ENCODE measurements around the gene DCST2. TPM values are rescaled to one million over a fixed set of nuclear protein-coding genes. Genes with fewer than 3 reads are reported as not detected.

Gene DCST2
- total RNA-seq, 4 donors from 2014 or later: 0.34 to 3.7 (median 2.6) TPM; not detected in 1

DNA sequence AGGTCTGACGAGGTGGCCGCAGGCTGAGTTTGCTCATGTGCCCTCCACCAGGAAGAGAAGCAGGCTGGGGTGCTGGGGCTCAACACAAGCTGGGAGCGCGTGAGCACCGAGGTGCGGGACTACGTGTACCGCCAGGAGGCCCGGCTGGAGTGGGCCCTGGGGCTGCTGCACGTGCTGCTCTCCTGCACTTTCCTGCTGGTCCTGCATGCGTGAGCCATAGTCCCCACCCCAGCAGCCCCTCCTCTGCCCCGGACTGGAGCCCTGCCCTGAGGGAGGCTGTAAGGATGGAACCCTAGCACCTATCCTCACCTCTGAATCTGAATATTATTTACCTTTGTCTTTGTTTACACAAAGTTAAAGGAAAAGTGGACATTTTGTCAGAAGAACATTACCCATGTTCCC is 9.7 kb upstream of the DCST2 start:
- TF ChIP-seq, protein P1, sequence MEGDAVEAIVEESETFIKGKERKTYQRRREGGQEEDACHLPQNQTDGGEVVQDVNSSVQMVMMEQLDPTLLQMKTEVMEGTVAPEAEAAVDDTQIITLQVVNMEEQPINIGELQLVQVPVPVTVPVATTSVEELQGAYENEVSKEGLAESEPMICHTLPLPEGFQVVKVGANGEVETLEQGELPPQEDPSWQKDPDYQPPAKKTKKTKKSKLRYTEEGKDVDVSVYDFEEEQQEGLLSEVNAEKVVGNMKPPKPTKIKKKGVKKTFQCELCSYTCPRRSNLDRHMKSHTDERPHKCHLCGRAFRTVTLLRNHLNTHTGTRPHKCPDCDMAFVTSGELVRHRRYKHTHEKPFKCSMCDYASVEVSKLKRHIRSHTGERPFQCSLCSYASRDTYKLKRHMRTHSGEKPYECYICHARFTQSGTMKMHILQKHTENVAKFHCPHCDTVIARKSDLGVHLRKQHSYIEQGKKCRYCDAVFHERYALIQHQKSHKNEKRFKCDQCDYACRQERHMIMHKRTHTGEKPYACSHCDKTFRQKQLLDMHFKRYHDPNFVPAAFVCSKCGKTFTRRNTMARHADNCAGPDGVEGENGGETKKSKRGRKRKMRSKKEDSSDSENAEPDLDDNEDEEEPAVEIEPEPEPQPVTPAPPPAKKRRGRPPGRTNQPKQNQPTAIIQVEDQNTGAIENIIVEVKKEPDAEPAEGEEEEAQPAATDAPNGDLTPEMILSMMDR (IDR thresholded peaks at IDR 0.05; ENCODE audit: low read depth): no peak

DNA sequence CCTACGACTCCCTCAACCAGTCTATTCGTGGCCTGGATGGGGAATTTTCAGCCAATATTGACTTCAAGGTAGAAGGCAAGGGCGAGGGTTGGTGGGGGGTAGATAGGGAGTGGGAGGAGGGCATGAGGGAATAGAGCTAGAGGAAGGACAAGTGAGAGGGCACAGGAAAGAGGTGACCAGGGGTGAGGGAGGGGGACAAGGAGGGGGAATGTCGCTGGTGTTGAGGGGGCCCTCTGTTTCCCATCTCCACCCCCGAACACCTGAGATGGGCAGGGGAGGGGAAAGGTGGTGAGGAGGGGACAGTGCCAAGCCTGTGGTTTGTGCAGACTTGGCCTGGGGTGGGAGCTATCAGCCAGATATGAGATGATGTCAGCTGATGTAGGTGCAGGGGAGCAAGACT is 9.2 kb upstream of the DCST2 start:
- TF ChIP-seq, protein P1 (IDR thresholded peaks at IDR 0.05; ENCODE audit: low read depth): no peak

DNA sequence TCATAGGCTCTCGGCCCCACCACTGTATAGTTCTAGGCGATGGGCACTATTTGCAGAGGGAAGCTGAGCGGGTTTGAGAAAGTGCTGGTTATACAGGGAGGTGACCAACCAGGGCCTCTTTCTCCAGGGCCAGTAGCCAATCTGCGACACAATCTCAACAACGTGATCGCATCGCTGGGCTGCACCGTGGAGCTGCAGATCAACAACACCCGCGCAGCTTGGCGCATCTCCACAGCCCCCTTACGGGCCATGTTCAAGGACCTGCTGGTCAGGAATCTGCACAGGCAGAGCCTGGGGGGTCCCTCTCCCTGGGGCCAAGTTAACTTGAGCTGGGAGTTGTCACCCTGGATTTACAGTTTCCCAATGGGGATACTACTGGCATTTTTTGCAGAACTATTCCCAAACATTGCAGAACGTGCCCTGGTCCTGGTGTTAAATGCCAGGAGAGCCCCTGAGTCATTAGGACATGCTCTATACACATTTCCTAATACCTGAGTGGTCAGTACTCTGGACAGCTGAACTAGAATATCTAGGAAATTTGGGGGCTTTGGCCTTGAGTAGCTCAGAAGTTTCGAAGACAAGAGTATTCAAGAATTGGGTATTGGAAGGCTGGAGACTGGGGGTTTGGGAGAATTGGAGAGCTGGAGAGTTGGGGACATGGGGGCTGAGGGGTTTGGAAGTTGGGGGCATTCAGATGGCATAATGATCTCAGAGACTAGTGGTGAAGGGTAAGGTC is 6.9 kb upstream of the DCST2 start:
- TF ChIP-seq, protein P1 (IDR thresholded peaks at IDR 0.05; ENCODE audit: low read depth): no peak

DNA sequence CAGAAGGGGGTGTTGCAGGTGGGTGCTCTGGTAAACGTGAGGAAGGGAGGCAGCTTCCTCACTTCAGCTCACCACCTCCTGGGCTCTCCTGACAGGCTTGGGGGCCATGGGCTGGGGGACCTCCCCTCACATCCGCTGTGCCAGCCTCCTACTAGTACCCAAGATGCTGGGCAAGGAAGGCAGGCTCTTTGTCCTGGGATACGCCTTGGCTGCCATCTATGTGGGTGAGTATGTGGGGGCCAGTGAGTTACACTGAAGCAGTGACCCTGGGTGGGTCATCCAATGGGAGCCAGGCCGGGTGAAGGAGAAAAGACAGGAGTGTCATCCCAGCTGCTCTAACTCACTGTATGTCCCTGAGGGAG is 5.7 kb upstream of the DCST2 start:
- TF ChIP-seq, protein P1 (IDR thresholded peaks at IDR 0.05; ENCODE audit: low read depth): no peak

DNA sequence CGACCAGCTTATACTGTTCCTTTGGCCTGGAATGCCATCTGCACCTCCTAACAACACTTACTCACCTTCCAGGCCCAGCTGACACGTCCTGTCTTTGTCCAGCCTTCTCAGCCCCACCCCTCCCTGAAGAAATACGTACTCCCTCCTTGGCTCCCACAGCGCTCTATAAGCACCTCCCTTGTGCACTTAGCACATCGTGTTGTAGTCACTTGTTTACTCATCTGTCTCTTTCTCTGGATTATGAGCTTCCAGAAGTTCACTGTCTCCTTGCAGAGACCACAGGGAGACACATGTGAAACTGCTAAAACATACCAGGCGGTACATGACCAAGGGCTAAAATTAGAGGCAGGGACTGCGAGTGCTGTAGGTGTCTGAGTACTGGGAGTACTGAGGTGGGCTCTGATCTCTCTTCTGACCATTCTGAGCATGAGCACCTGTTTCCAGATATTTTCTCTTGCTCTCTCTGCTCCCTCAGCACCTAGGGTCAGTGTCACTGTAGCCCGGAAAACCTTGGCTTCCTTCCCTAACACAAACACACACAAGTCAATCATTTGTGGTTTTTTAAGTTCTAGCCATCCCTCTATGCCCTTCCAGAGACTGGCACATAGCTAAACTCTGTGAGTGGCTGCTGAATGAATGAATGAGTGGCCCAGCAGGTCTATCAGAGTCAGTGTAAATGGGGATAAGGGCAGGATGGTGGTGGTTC is 5.2 kb upstream of the DCST2 start:
- TF ChIP-seq, protein P1 (IDR thresholded peaks at IDR 0.05; ENCODE audit: low read depth): no peak

DNA sequence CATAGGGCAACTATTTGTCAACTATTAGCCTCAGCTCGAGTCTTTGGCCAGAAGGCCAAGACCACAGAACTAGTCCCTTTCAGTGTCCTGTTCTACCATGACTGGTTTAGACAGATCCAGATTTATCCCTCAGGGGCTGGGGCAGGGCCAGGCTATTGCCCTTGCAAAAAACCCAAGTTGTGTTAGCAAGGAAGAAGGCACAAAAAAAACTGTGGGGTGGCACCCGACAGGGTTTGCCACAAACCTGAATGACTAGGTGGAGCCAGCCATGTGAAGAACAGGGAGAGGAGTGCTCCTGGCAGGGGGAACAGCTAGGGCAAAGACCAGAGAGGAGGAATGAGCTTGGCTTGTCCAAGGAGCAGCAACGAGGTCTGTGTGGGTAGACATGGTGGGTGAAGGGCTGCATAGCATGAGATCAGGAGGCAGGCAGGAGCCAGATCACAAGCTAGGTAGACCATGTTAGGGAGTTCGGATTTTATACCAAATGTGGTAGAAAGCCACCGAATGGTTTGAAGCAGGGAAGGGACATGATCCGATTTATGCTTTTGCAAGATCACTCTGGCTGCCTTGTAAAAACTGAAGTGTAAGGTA is 4.4 kb upstream of the DCST2 start:
- TF ChIP-seq, protein P1 (IDR thresholded peaks at IDR 0.05; ENCODE audit: low read depth): no peak

DNA sequence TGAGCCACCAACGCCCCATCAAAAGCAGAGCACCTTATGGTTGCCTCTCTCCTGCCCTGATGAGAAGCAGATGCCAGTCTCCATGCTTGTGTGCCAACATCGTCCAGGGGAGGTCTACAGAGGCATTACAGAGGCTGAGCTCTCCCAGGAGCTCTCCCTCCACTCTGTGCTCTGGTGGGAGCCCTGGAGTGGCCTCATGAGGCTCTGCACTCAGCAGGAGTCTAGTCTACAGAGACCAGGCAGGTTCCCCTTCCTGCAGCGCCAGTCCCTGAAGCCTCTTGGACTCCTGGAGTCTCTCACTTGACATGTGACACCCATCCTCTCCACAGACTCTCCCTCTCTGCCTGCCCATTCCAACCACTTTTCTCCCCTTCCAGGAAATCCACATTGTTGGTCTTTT is 3.5 kb upstream of the DCST2 start:
- TF ChIP-seq, protein P1 (IDR thresholded peaks at IDR 0.05; ENCODE audit: low read depth): no peak

All from subcutaneous adipose tissue (tissue), 4 donors.